Esophagus (tissue), 2 donors: Measurements from ENCODE around the gene GNS. TPM values are rescaled to one million over a fixed set of nuclear protein-coding genes. Genes with fewer than 3 reads are reported as not detected.

Experiments
- H3K27ac ChIP-seq, 2 donors: one replicate each; pipeline ENCODE4 v1.5.1; 2013; ENCODE audit warnings: low read depth in 2 of 2, mild to moderate bottlenecking in 2 of 2, inconsistent platforms in 1 of 2, low read length in 1 of 2, moderate library complexity in 1 of 2
- H3K27me3 ChIP-seq, 2 donors: one replicate each; pipeline ENCODE4 v1.6.1; 2013; ENCODE audit warnings: low read length in 2 of 2, control low read depth in 1 of 2, mild to moderate bottlenecking in 1 of 2; ENCODE audit not compliant: insufficient read depth in 2 of 2, control insufficient read depth in 1 of 2
- H3K36me3 ChIP-seq, 2 donors: one replicate each; pipeline ENCODE4 v1.6.1; 2013; ENCODE audit warnings: low read length in 1 of 2; ENCODE audit not compliant: control insufficient read depth in 2 of 2, insufficient read depth in 2 of 2
- H3K4me1 ChIP-seq, 2 donors: one replicate each; pipeline ENCODE4 v1.6.1; 2013; ENCODE audit warnings: low read length in 1 of 2; ENCODE audit not compliant: control insufficient read depth in 2 of 2, insufficient read depth in 2 of 2
- H3K4me3 ChIP-seq, 2 donors: one replicate each; pipeline ENCODE4 v1.5.1; 2013; ENCODE audit warnings: low read length in 2 of 2, mild to moderate bottlenecking in 2 of 2, low read depth in 1 of 2, moderate library complexity in 1 of 2
- H3K9me3 ChIP-seq, 2 donors: one replicate each; pipeline ENCODE4 v1.6.1; 2013; ENCODE audit warnings: mild to moderate bottlenecking in 2 of 2, low read depth in 1 of 2, low read length in 1 of 2, moderate library complexity in 1 of 2; ENCODE audit not compliant: control insufficient read depth in 2 of 2, insufficient read depth in 1 of 2
- WGBS, 2 donors: extraction: QIAGEN DNeasy Blood & Tissue Kit; methylation state at CpG; one replicate each; pipeline ENCODE4 v1.1.7; 2013; 5-methylcytosine and 5-hydroxymethylcytosine counted together
- polyA plus RNA-seq, 2 donors: library from polyadenylated mRNA; stranded (reverse); fragments of 200-250 nt; gene quantifications; one replicate each; pipeline ENCODE4 v1.2.3, GENCODE V29; 2013
- donor health status: healthy with polysubstance abuse.
- donor health status: Bipolar disorder and iron deficiency.

Gene GNS
- polyA plus RNA-seq, 2 donors, result 3.3 to 9.9 TPM

DNA sequence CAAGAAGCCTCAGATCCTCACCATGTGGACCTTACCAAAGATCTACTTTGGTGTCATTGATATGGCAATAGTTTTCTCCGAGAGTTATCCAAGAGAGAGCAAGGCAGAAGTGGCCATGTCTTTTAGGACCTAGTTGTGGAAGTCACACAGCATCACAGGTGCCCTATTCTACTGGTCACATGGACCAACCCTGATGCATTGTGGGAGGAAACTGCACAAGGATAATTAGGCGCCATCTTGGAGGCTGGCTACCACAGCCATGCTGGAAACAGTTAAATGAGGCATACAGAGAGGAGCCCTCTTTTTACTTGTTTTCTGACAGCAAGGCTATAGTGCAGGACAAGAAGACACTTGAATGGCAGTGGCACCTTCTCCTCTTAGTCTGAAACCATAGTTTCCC is 49.8 kb downstream of the GNS start:
- no peak overlapping the region for H3K27ac ChIP-seq
- H3K4me3 ChIP-seq, result no peak overlapping the region
- no peaks in the 10 kb centered on the region for H3K36me3 ChIP-seq
- WGBS, 2 donors, result 96 to 100% methylated on average over 2 of the region's 2 CpGs
- no peaks in the 10 kb centered on the region for H3K4me1 ChIP-seq
- no peaks in the 10 kb centered on the region for H3K27me3 ChIP-seq
- H3K9me3 ChIP-seq, result no peaks in the 10 kb centered on the region

DNA sequence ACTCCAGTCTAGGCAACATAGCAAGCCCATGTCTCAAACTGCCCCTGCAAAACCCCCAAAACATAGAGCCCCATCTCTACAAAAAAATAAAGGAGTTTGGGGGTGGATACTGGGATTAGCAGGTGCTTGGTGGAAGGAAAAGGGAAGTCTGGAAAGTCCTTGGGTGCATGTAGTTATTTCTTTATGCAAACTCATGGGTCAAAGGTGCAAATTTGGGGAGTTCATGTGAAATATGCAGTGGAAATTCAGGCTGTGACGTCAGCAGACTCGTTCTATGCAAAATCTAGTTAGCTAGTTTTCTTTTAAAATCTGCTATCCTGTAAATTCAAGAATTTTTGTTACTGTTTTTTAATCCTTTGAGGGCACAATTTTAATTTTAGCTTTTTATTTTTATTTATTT is 51.3 kb downstream of the GNS start:
- no peaks in the 10 kb centered on the region for H3K27me3 ChIP-seq
- H3K9me3 ChIP-seq, result no peaks in the 10 kb centered on the region
- no peak overlapping the region for H3K4me3 ChIP-seq
- no peak overlapping the region for H3K27ac ChIP-seq
- no peaks in the 10 kb centered on the region for H3K4me1 ChIP-seq
- WGBS, 2 donors, result 92 to 96% methylated on average over 2 of the region's 2 CpGs
- no peaks in the 10 kb centered on the region for H3K36me3 ChIP-seq

DNA sequence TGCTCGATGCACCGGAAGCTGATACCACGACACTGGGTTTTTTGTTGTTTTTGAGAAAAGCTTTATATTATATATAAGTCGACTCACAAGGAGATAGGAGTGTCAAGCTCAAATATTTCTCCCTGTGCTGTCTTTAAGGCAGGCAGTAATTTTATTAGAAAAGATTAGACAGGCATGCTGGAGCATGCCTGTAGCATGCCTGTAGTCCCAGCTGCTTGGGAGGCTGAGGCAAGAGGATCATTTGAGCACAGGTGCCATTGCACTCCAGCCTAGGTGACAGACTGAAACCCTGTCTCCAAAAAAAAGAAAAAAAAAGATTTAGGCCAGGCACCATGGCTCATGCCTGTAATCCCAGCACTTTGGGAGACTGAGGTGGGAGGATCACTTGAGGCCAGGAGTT is 51.8 kb downstream of the GNS start:
- H3K9me3 ChIP-seq, result no peaks in the 10 kb centered on the region
- no peaks in the 10 kb centered on the region for H3K36me3 ChIP-seq
- no peaks in the 10 kb centered on the region for H3K4me1 ChIP-seq
- 81 to 84% methylated on average over 4 of the region's 4 CpGs for WGBS, 2 donors
- no peak overlapping the region for H3K27ac ChIP-seq
- no peak overlapping the region for H3K4me3 ChIP-seq
- H3K27me3 ChIP-seq, result no peaks in the 10 kb centered on the region

DNA sequence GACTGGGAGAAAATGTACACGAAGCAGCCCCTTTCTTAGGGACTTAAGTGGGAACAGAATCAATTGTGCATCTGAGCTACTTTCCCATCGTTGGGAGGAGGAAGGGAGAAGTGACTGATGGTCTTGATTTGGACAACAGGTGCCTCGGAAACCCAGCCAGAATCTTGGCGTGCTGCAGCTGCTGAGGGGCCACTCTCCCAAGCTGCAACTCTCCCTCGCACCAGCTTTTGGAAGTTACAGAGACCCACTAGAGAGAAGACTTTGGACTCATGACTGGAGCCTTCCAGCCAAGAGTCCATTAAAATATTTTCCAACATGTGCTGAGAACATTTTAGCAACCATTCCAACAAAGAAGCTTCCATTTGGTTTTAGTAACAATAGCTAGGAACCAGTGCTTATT is 52.3 kb downstream of the GNS start:
- H3K4me1 ChIP-seq, result no peaks in the 10 kb centered on the region
- no peaks in the 10 kb centered on the region for H3K27me3 ChIP-seq
- WGBS, 2 donors, result 67 to 76% methylated on average over 5 of the region's 5 CpGs
- no peak overlapping the region for H3K27ac ChIP-seq
- no peaks in the 10 kb centered on the region for H3K36me3 ChIP-seq
- H3K9me3 ChIP-seq, result no peaks in the 10 kb centered on the region
- H3K4me3 ChIP-seq, result no peak overlapping the region

DNA sequence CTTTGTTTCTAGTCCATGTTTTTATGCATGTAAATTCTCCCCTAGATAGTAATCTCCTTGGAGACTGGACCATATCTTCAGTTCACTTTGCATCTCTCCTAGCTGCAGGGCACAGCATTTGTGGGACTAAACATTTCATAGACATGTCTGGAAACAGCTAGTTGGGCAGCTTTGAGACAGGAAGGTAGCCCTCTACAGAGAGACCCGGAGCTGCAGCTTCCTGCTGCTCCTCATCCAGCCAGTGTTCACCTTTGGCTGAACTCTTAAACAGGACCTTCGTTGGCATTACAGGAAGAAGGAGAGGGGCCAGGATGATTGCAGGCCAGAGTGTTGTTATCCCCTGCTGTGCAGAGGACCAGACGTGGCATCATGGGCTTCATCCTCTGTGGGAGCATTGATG is 52.9 kb downstream of the GNS start:
- no peaks in the 10 kb centered on the region for H3K36me3 ChIP-seq
- 50 to 59% methylated on average over 3 of the region's 3 CpGs for WGBS, 2 donors
- H3K27me3 ChIP-seq, result no peaks in the 10 kb centered on the region
- H3K27ac ChIP-seq, result no peak overlapping the region
- no peaks in the 10 kb centered on the region for H3K9me3 ChIP-seq
- no peak overlapping the region for H3K4me3 ChIP-seq
- no peaks in the 10 kb centered on the region for H3K4me1 ChIP-seq

DNA sequence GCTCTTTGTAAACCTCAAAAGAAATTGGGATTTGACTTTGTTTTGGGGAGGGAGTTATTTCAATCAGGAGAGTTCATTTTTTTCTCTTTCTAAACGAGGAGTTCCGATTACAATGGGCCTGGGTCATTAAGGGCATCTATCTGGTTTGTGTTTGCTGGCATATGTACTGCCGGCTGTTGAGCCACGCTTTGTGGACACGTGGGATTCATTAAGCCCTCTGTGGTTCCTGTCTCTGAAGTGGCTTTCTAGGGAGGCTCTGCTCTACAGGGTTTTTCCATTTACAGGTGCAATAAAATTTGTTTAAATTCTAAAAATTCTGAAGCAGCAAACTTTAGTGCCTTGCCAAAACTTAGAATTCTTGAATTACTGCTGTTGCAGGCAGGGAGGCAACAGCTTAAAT is 57.9 kb downstream of the GNS start:
- H3K4me3 ChIP-seq, result no peak overlapping the region
- H3K36me3 ChIP-seq, result no peaks in the 10 kb centered on the region
- WGBS, 2 donors, result 60 to 62% methylated on average over 5 of the region's 5 CpGs
- H3K9me3 ChIP-seq, result no peaks in the 10 kb centered on the region
- H3K27ac ChIP-seq, result no peak overlapping the region
- no peaks in the 10 kb centered on the region for H3K4me1 ChIP-seq
- no peaks in the 10 kb centered on the region for H3K27me3 ChIP-seq

DNA sequence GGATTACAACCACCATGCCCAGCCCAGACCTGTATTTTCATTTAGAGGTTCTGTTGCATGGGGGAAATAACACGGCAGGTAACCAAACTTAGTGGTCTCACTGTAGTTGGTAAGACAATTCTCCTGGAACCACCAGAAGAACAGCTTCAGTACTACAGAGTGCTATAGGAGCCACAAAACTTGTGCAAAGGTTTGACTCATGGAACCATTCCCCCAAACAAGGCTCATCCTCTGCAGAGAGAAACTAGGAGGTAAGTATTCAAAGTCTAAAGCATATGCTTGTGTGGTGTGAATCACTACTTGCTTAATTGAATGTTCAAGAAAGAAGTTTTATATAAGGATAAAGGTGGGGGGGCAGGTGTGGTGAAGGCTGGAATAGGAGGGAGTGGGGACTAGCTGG is 58.7 kb downstream of the GNS start:
- Histone ChIP-seq H3K4me3 (no peak overlapping the region), H3K9me3 (no peaks in the 10 kb centered on the region), H3K4me1 (no peaks in the 10 kb centered on the region), H3K36me3 (no peaks in the 10 kb centered on the region), H3K27ac (no peak overlapping the region), H3K27me3 (no peaks in the 10 kb centered on the region)
- 84 to 89% methylated on average over 1 of the region's 1 CpG for WGBS, 2 donors

DNA sequence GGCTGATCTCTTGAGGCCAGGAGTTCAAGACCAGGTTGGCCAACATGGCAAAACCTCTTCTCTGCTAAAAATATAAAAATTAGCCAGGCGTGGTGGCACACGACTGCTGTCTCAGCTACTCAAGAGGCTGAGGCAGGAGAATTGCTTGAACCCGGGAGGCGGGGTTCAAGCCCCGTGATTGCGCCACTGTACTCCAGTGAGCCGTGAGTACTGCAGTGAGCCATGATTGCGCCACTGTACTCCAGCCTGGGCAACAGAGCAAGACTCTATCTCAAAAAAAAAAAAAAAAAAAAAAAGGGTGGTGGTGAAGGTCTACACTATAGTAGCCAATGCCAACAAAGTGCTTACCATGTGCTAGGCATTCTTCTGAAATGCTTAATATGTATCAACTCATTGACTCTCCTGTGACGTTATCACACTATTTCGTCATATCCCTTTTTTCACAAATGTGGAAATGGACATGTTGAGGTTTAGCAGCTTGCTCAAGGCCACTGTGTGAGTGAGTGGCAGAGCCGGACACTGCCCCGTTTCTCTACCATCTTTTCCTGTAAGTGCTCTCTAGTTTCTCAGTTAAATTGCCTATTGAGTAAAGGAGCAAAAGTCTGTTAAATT is 59.6 kb downstream of the GNS start:
- WGBS, 2 donors, result 93 to 95% methylated on average over 12 of the region's 12 CpGs
- Histone ChIP-seq H3K9me3 (no peaks in the 10 kb centered on the region), H3K36me3 (peaks cover 3 to 4% of the 10 kb centered on the region in 2 donors), H3K4me1 (no peaks in the 10 kb centered on the region), H3K27me3 (no peaks in the 10 kb centered on the region), H3K4me3 (no peak overlapping the region), H3K27ac (no peak overlapping the region)

DNA sequence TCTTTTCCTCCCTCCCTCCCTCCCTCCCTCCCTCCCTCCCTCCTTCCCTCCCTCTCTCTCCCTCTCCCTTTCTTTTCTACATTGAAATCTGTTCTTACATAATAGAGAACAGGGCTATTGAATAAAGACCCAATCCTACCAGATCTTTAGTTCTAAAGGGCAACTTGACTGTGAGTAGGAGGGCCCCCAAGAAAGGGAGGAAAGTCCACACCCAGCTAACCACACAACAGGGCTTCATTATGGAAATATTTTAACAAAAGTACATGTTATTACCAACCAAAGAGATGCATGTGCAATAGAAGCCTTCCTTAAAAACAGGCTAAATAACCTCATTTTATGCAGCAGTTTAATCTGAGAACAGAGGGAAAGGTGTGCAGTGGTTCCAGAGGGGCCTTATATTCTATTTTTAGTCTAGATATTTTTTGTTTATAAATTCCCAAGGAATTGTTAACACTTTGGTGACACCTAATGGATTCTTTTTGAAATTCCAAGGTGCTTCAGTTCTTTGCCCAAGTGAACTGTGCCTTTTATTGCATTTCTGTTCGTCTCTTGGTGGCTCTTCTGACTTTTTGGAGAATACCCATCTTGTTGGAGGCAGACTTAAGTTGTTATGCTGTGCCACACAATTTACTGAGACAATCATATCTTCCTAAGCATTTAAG is 63.0 kb downstream of the GNS start:
- no peak overlapping the region for H3K27ac ChIP-seq

DNA sequence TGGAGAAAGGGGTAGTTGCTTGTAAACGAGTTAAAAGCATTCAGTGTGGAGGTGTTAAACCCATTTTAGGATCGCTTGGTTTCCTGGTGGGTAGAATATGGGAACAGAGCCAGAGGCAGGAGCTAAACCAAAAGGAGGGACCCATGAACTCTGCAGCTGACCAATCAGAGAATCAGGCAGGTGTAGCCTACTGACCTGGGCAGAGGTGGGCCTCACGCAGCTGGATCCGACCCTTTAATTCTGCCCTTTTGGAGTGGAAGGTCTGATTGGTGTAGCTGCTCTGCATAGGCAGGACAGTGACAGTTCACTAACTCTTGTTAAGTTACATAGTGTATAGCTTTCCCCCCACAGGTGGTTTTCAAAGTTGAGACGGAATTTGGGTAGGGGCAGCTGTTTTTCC is 63.7 kb downstream of the GNS start:
- no peaks in the 10 kb centered on the region for H3K4me1 ChIP-seq
- no peak overlapping the region for H3K4me3 ChIP-seq
- H3K27me3 ChIP-seq, result no peaks in the 10 kb centered on the region
- H3K36me3 ChIP-seq, result peaks cover 5% of the 10 kb centered on the region in 2 donors
- no peaks in the 10 kb centered on the region for H3K9me3 ChIP-seq
- no peak overlapping the region for H3K27ac ChIP-seq
- 81 to 84% methylated on average over 5 of the region's 5 CpGs for WGBS, 2 donors

More for the DNA sequence above, 63.0 kb downstream of the GNS start:
- H3K9me3 ChIP-seq, result no peaks in the 10 kb centered on the region
- H3K36me3 ChIP-seq, result peaks cover 5% of the 10 kb centered on the region in 2 donors
- H3K4me1 ChIP-seq, result no peaks in the 10 kb centered on the region
- no peaks in the 10 kb centered on the region for H3K27me3 ChIP-seq
- H3K4me3 ChIP-seq, result no peak overlapping the region
- 42 to 55% methylated on average over 1 of the region's 1 CpG for WGBS, 2 donors
